GM12874 (cell line): ENCODE results near the gene HMGCS2.

Experiments
- CTCF ChIP-seq: IDR thresholded peaks from 2 replicates; pipeline ENCODE4 v1.5.1; 2011; ENCODE audit warnings: low read depth, mild to moderate bottlenecking, control low read depth, low read length, moderate library complexity; ENCODE audit not compliant: insufficient read depth

HMGCS2 gene

DNA sequence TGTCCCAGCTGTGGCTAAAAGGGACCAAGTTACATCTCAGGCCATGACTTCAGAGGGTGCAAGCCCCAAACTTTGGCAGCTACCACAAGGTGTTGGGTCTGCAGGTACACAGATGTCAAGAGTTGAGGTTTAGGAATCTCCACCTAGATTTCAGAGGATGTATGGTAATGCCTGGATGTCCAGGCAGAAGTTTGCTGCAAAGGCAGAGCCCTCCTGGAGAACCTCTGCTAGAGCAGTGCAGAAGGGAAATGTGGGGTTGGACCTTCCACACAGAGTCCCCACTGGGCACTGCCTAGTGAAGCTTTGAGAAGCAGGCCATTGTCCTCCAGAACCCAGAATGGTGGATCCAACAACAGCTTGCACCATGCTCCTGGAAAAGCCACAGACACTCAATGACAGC lies 67.0 kb downstream of the HMGCS2 start:
- no peak for TF ChIP-seq CTCF

DNA sequence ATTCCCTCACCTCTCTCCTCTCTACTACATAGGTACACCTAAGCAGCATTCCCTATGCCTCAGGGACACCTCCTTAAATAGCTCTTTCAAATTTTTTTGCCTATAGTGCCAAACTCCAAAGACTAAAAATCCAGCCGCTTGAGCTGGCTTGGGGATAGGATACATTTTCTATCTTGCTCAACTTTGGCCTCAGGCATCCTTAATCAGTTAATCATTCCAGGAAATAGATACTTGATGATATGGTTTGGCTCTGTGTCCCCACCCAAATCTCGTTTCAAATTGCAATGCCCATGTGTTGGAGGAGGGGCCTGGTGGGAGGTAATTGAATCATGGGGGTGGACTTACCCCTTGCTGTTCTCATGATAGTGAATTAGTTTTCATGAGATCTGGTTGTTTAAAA lies 68.4 kb downstream of the HMGCS2 start:
- TF ChIP-seq CTCF: no peak
